ENCODE results near the gene PFDN6. TPM values are rescaled to one million over a fixed set of nuclear protein-coding genes. Genes with fewer than 3 reads are reported as not detected.

The PFDN6 gene
- total and polyA plus RNA-seq, 7 donors = 57.2 to 296 (median 87.6) TPM

DNA sequence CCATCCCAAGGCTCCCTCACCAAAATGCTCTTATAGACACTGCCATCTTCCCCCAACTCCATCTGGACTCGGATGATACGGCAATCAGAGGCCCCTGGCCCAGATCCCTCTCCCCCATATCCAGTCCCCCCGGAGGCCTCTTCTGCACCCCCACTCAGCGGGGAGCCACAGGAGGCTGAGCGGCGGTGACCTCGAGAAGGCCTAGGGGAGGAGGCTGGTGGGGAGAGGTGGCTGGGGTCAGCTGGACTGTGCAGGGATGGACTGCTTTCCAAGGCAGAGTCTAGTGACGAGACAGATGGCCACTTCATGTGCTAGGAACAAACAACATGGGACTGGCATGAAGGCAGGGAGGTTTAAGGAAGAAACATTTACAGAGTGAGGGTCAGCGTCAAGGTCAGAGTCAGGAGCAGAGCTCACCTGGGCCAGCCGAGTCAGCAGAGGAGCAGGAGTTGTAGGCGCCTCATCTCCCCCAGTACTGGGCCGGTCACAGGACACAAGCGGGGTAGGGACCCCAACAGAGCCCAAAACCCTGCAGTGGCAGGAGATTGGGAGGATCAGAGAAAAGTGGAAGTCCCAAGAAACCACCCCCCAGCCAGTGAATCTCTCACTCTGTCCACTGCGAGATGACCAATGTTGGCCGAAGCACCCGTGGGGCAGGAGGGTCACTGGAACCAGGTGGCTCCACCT is 3.7 kb downstream of the PFDN6 start:
- no peak for ATAC-seq
- H3K27me3 ChIP-seq (ENCODE audit: insufficient read depth in 3 of 3, low read length in 2 of 3) = no peaks in the 10 kb centered on the region
- intact Hi-C loops (cut with DNase I) = no loop called here
- no peaks in the 10 kb centered on the region for H3K9me3 ChIP-seq
- peaks cover 4 to 65% of the 10 kb centered on the region in 2 donors for H3K36me3 ChIP-seq (ENCODE audit: insufficient read depth in 1 of 2, low read depth in 1 of 2)
- peaks cover 23% of the 10 kb centered on the region for H3K4me1 ChIP-seq
- no peak for DNase-seq
- WGBS, 3 donors = 76 to 82% (median 80%) methylated on average over 16 of the region's 16 CpGs
- no peak overlapping the region for H3K4me3 ChIP-seq
- no peak overlapping the region for H3K27ac ChIP-seq
- TF ChIP-seq, protein P1, sequence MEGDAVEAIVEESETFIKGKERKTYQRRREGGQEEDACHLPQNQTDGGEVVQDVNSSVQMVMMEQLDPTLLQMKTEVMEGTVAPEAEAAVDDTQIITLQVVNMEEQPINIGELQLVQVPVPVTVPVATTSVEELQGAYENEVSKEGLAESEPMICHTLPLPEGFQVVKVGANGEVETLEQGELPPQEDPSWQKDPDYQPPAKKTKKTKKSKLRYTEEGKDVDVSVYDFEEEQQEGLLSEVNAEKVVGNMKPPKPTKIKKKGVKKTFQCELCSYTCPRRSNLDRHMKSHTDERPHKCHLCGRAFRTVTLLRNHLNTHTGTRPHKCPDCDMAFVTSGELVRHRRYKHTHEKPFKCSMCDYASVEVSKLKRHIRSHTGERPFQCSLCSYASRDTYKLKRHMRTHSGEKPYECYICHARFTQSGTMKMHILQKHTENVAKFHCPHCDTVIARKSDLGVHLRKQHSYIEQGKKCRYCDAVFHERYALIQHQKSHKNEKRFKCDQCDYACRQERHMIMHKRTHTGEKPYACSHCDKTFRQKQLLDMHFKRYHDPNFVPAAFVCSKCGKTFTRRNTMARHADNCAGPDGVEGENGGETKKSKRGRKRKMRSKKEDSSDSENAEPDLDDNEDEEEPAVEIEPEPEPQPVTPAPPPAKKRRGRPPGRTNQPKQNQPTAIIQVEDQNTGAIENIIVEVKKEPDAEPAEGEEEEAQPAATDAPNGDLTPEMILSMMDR (IDR thresholded peaks at IDR 0.05) = no peak

DNA sequence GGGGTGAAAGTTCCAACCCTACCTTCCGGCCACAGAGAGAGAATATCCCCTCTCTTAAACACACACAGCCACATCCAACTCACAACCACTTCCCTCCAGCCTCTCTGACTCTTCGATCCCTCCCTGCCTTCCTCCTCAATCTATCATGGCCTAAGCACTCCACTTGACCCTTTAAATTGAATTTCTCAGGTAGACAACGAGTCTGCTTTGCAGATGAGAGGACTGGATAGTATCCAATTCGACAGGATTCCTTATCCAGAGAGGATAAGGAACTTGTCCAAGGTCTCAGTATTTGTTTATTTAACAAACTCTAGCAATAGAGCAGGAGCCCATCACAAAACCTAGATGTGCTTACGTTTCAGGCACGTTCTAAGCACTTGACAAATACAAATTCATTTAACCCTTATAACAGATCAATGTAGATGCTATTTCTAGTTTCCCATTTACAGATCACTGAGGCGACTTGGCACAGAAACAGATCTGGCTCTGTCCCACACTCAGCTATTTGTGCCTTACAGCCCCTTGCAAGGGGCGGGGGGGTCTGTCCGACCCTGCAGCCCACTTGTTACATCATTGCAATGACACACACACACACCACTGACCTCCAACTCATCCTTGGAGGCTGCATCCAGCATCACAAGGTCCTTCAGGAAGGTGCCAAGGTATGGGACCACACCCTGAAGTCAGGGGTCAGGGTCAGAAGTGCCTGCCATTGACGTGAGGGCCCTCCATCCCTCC is 4.9 kb downstream of the PFDN6 start:
- no peak overlapping the region for H3K27ac ChIP-seq
- ATAC-seq (no peak), DNase-seq (no peak)
- H3K9me3 ChIP-seq = no peaks in the 10 kb centered on the region
- intact Hi-C loops (cut with DNase I) = no loop called here
- H3K4me3 ChIP-seq = no peak overlapping the region
- H3K27me3 ChIP-seq (ENCODE audit: insufficient read depth in 3 of 3, low read length in 2 of 3) = no peaks in the 10 kb centered on the region
- 72 to 77% (median 73%) methylated on average over 10 of the region's 10 CpGs for WGBS, 3 donors
- TF ChIP-seq, protein P1 (IDR thresholded peaks at IDR 0.05) = no peak
- peaks cover 20% of the 10 kb centered on the region for H3K4me1 ChIP-seq
- peaks cover 4 to 64% of the 10 kb centered on the region in 2 donors for H3K36me3 ChIP-seq (ENCODE audit: insufficient read depth in 1 of 2, low read depth in 1 of 2)

DNA sequence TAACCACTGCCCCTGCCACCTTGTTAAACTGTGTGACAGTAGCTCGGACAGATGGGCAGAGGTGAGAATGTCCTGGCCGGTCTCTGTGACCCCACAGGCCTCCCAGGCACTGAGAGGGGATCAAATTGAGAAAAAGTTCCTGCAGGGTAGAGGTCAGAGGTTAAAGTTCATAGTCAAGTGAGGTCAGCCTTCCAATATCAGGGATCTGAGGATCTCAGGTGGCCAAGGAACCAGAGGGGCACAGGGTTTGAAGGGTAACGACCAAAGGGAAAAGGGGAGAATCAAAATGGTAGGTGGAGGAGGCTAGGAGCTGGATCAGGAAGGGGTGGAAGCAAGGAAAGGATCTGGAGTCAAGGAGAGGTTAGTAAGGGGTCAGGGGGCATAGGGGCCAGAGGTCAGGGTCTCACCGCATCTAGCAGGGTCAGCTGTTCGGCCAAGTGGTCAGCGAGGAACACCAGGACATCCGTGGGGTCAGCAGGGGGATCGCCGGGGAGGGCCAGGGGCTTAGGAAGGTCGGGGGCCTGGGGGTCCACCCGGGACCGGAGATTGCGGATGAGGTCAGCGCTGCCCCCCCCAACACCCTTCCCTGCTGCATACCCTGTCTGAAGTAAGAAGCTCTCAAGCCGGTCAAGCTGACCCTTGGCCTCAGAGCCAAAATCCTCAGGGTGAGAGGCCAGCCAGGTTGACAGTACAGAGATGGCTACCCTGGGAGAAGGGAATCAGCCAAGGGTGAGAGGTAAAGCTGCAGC is 6.4 kb downstream of the PFDN6 start:
- no peak overlapping the region for H3K27ac ChIP-seq
- DNase-seq = no peak
- H3K27me3 ChIP-seq (ENCODE audit: insufficient read depth in 3 of 3, low read length in 2 of 3) = no peaks in the 10 kb centered on the region
- intact Hi-C loops (cut with DNase I) = no loop called here
- no peaks in the 10 kb centered on the region for H3K9me3 ChIP-seq
- no peak for ATAC-seq
- peaks cover 17% of the 10 kb centered on the region for H3K4me1 ChIP-seq
- TF ChIP-seq, protein P1 (IDR thresholded peaks at IDR 0.05) = no peak
- WGBS, 3 donors = 80 to 84% (median 82%) methylated on average over 10 to 15 of the region's 15 CpGs
- peaks cover 4 to 60% of the 10 kb centered on the region in 2 donors for H3K36me3 ChIP-seq (ENCODE audit: insufficient read depth in 1 of 2, low read depth in 1 of 2)
- no peak overlapping the region for H3K4me3 ChIP-seq

DNA sequence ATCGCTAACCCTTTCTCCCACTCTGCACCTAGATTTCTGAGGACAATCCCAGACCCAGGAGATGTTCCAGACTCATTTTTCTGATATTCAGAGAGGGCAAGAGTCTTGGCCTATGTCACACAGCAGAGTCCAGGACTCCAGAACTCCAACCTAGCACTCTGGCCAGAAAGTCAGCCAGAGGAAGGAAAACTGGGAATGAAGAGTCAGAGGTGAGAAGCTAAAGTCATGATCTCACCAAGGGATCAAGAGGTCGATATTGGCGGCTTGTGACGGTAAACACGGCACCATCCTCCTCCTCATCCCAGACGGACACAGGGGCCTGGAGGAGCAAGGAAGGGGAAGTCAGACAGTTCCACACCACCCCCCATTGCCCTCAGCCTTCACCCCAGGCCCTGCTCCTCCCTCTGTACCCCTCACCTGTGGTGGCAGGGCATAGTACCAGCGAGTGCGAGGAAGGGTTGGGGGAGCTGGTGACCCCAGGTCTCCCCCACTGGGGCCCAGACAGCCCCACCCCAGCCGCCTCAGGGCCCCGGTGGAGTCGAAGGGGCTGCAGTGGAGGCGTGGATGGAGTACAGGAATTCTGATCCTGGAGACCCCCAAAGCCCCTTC is 7.5 kb downstream of the PFDN6 start:
- DNase-seq = no peak
- no peak for ATAC-seq
- TF ChIP-seq, protein P1 (IDR thresholded peaks at IDR 0.05) = no peak
- intact Hi-C loops (cut with DNase I) = no loop called here
- Histone ChIP-seq H3K9me3 (no peaks in the 10 kb centered on the region), H3K27ac (peak overlapping the region; percentile 97), H3K4me1 (peaks cover 26% of the 10 kb centered on the region), H3K27me3 (ENCODE audit: insufficient read depth in 3 of 3, low read length in 2 of 3) (no peaks in the 10 kb centered on the region), H3K36me3 (ENCODE audit: insufficient read depth in 1 of 2, low read depth in 1 of 2) (peaks cover 4 to 55% of the 10 kb centered on the region in 2 donors), H3K4me3 (peak overlapping the region; percentile 82)
- 75 to 84% (median 80%) methylated on average over 10 to 12 of the region's 12 CpGs for WGBS, 3 donors

Data from psoas muscle (tissue), 8 donors.